ENCODE measurements around the gene FTSJ3.

DNA sequence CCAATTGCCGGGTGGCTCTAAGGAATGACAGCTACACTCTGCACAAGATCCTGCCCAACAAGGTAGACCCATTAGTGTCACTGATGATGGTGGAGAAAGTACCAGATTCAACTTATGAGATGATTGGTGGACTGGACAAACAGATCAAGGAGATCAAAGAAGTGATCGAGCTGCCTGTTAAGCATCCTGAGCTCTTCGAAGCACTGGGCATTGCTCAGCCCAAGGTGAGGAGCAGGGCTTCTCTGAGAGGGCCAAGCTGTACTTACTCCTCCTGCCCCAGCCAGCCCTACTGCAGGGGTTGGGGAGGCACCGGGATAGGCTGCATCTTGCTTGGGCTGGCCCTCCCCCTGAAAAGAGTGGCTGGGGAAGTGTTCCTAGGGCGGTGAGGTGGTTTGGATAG, 2.8 kb upstream of the FTSJ3 start:
- TF ChIP-seq, protein P1, sequence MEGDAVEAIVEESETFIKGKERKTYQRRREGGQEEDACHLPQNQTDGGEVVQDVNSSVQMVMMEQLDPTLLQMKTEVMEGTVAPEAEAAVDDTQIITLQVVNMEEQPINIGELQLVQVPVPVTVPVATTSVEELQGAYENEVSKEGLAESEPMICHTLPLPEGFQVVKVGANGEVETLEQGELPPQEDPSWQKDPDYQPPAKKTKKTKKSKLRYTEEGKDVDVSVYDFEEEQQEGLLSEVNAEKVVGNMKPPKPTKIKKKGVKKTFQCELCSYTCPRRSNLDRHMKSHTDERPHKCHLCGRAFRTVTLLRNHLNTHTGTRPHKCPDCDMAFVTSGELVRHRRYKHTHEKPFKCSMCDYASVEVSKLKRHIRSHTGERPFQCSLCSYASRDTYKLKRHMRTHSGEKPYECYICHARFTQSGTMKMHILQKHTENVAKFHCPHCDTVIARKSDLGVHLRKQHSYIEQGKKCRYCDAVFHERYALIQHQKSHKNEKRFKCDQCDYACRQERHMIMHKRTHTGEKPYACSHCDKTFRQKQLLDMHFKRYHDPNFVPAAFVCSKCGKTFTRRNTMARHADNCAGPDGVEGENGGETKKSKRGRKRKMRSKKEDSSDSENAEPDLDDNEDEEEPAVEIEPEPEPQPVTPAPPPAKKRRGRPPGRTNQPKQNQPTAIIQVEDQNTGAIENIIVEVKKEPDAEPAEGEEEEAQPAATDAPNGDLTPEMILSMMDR (IDR thresholded peaks at IDR 0.05): no peak
- TF ChIP-seq POLR2A (IDR thresholded peaks at IDR 0.05) (no peak), EP300 (IDR thresholded peaks at IDR 0.05) (no peak)

Measured in ovary (tissue), 3 donors.